Neural progenitor cell (in vitro differentiated cells): ENCODE results near the gene CIAPIN1. TPM values are rescaled to one million over a fixed set of nuclear protein-coding genes. Genes with fewer than 3 reads are reported as not detected.

ENCODE experiments used
- DNase-seq: peaks from one replicate; pipeline ENCODE4 v3.0.0-alpha.2; 2016; ENCODE audit warnings: low spot score
- H2AFZ ChIP-seq: fragments of 200-600 bp; sonication (generic); replicated peaks from 2 replicates; pipeline ENCODE4 v1.6.1; 2016; ENCODE audit warnings: antibody characterized with exemption
- H3F3A ChIP-seq: fragments of 200-600 bp; sonication (generic); 2 replicates; pipeline ENCODE4 v1.6.1; 2016; ENCODE audit warnings: antibody characterized with exemption, low read depth
- H3K27ac ChIP-seq: fragments of 200-600 bp; sonication (generic); 2 replicates; pipeline ENCODE4 v1.5.1; 2016; ENCODE audit warnings: mild to moderate bottlenecking
- H3K27me3 ChIP-seq: fragments of 200-600 bp; sonication (generic); 2 replicates; pipeline ENCODE4 v1.6.1; 2016; ENCODE audit warnings: mild to moderate bottlenecking, moderate library complexity
- H3K36me3 ChIP-seq: fragments of 200-600 bp; sonication (generic); 2 replicates; pipeline ENCODE4 v1.5.1; 2016
- H3K4me1 ChIP-seq: fragments of 200-600 bp; sonication (generic); 2 replicates; pipeline ENCODE4 v1.6.1; 2016; ENCODE audit warnings: mixed run types
- H3K4me2 ChIP-seq: fragments of 200-600 bp; sonication (generic); 2 replicates; pipeline ENCODE4 v1.6.1; 2016
- H3K4me3 ChIP-seq: fragments of 200-600 bp; sonication (generic); 2 replicates; pipeline ENCODE4 v1.5.1; 2016
- H3K79me2 ChIP-seq: fragments of 200-600 bp; sonication (generic); 2 replicates; pipeline ENCODE4 v1.6.1; 2016; ENCODE audit warnings: low read depth
- H3K9ac ChIP-seq: fragments of 200-600 bp; sonication (generic); 2 replicates; pipeline ENCODE4 v1.6.1; 2016
- H3K9me3 ChIP-seq: fragments of 200-600 bp; sonication (generic); 2 replicates; pipeline ENCODE4 v1.5.1; 2016; ENCODE audit warnings: low read depth
- H4K20me1 ChIP-seq: fragments of 200-600 bp; sonication (generic); 2 replicates; pipeline ENCODE4 v1.6.1; 2016; ENCODE audit warnings: low read depth
- H3K27ac Mint-ChIP-seq: 3 replicates; pipeline ENCODE4 v1.8.0; 2021; ENCODE audit warnings: mixed read lengths
- H3K27me3 Mint-ChIP-seq: 2 replicates; pipeline ENCODE4 v1.8.0; 2022; ENCODE audit warnings: low read depth, mild to moderate bottlenecking, inconsistent platforms, moderate library complexity, mixed read lengths; ENCODE audit not compliant: insufficient read depth
- H3K36me3 Mint-ChIP-seq: 3 replicates; pipeline ENCODE4 v1.8.0; 2021; ENCODE audit warnings: mixed read lengths
- H3K4me1 Mint-ChIP-seq: 3 replicates; pipeline ENCODE4 v1.8.0; 2021; ENCODE audit warnings: mixed read lengths
- H3K4me3 Mint-ChIP-seq: 3 replicates; pipeline ENCODE4 v1.8.0; 2021; ENCODE audit warnings: mild to moderate bottlenecking, moderate library complexity, mixed read lengths
- H3K9me3 Mint-ChIP-seq: 3 replicates; pipeline ENCODE4 v1.8.0; 2020; ENCODE audit warnings: mixed read lengths
- EZH2 ChIP-seq: fragments of 200-600 bp; sonication (generic); IDR thresholded peaks from 2 replicates; pipeline ENCODE4 v1.6.1; 2017; ENCODE audit warnings: antibody characterized with exemption, mild to moderate bottlenecking, moderate library complexity
- EZH2phosphoT487 ChIP-seq: fragments of 200-600 bp; sonication (generic); IDR thresholded peaks from 2 replicates; pipeline ENCODE4 v1.6.1; 2017; ENCODE audit warnings: antibody characterized with exemption
- total RNA-seq: library from RNA; depleted of rRNA; stranded (reverse); fragments of >200 nt; gene quantifications from 2 replicates; pipeline ENCODE4 v1.2.3, GENCODE V29; 2015; ENCODE audit warnings: low replicate concordance
- TF ChIP-seq, protein P1 (sequence below): fragments of 200-600 bp; sonication (generic); IDR thresholded peaks from 2 replicates; pipeline ENCODE4 v1.5.1; 2017; ENCODE audit warnings: antibody characterized with exemption, mild to moderate bottlenecking

CIAPIN1 gene
- total RNA-seq, 1 donor from 2014 or later = 89.2 TPM

DNA sequence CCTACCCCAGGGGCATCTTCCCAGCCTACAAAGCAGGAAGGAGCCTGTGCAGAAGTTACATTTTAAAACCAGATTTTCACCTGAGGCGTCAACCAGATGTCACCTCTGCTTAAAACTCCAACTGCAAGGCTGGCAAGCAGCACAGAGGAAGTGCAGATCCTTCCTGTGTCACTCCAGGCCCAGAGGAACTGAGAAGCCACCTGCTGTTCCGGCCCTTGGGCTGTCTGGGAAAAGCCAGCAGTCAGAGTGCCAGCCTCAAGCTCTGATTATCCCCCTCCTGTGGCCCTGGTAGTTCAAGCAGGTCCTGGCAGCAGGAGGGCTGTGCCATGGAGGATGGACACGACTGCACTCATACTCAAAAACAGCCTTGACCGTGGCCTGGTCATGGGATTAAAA, 25.5 kb upstream of the CIAPIN1 start:
- H3K4me3 Mint-ChIP-seq = no peak overlapping the region
- H3K4me1 Mint-ChIP-seq = peaks cover 14% of the 10 kb centered on the region
- TF ChIP-seq EZH2phosphoT487 = no peak
- no peak for TF ChIP-seq EZH2
- TF ChIP-seq, protein P1, sequence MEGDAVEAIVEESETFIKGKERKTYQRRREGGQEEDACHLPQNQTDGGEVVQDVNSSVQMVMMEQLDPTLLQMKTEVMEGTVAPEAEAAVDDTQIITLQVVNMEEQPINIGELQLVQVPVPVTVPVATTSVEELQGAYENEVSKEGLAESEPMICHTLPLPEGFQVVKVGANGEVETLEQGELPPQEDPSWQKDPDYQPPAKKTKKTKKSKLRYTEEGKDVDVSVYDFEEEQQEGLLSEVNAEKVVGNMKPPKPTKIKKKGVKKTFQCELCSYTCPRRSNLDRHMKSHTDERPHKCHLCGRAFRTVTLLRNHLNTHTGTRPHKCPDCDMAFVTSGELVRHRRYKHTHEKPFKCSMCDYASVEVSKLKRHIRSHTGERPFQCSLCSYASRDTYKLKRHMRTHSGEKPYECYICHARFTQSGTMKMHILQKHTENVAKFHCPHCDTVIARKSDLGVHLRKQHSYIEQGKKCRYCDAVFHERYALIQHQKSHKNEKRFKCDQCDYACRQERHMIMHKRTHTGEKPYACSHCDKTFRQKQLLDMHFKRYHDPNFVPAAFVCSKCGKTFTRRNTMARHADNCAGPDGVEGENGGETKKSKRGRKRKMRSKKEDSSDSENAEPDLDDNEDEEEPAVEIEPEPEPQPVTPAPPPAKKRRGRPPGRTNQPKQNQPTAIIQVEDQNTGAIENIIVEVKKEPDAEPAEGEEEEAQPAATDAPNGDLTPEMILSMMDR = no peak
- Histone ChIP-seq H3K27me3 (no peaks in the 10 kb centered on the region), H3K4me2 (no peak overlapping the region), H3K79me2 (no peaks in the 10 kb centered on the region), H3K9ac (no peak overlapping the region), H3K9me3 (no peaks in the 10 kb centered on the region), H3K27ac (peak overlapping the region; percentile 41), H3K36me3 (no peaks in the 10 kb centered on the region), H2AFZ (no peak overlapping the region), H3K4me1 (peaks cover 22% of the 10 kb centered on the region), H4K20me1 (peaks cover 31% of the 10 kb centered on the region), H3F3A (peaks cover 22% of the 10 kb centered on the region), H3K4me3 (no peak overlapping the region)
- DNase-seq = no peak
- H3K9me3 Mint-ChIP-seq = no peaks in the 10 kb centered on the region
- no peak overlapping the region for H3K27ac Mint-ChIP-seq
- H3K36me3 Mint-ChIP-seq = peaks cover 20% of the 10 kb centered on the region
- peaks cover 4% of the 10 kb centered on the region for H3K27me3 Mint-ChIP-seq

DNA sequence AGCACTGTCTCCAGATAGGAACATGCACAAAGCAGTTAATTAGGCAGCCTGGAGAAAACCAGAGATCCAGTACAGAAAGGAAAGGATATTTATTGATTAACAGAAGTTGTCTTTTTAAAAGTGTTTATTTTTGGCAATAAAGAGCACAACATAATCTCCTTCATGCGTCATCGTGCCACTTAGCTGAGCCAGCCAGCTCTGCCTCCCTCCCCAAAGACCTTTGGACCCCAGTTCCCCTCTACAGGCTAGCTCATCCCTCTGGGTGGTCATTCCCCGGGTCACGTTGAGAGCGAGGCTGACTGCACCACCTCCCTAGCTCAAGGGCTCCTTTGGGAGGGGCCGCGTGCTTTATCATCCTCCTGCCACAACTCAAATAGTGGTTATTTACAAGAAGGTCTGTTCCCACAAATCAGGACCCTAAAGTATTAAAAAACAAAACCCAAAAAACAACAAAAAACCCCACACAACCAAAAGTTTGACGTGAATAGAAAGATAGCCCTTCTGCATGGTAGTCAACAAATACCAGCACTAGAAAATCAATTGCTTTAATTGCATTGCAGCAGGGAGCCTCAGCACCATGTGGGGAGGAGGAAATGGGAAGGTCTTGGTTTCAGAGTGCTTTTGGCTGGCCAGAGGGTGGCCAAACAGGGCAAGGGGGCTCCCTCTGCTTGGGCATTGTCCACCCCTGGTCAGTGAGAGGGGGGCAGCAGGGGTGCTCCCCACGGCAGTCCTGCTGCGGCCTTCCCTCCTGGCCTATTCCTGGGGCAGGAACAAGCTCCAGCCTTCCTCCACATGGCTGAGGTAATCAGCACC, 24.9 kb upstream of the CIAPIN1 start:
- no peak overlapping the region for H2AFZ ChIP-seq
- Mint-ChIP-seq H3K27ac (peak overlapping the region; percentile 33), H3K27me3 (peaks cover 4% of the 10 kb centered on the region), H3K4me1 (peaks cover 8% of the 10 kb centered on the region), H3K9me3 (no peaks in the 10 kb centered on the region), H3K4me3 (peak overlapping the region; percentile 5), H3K36me3 (peaks cover 20% of the 10 kb centered on the region)
- TF ChIP-seq, protein P1 = no peak
- TF ChIP-seq EZH2phosphoT487 (no peak), EZH2 (no peak)
- no peaks in the 10 kb centered on the region for H3K36me3 ChIP-seq
- no peak overlapping the region for H3K9ac ChIP-seq
- DNase-seq = no peak
- no peak overlapping the region for H3K4me2 ChIP-seq
- H3K4me3 ChIP-seq = no peak overlapping the region
- peaks cover 31% of the 10 kb centered on the region for H4K20me1 ChIP-seq
- no peaks in the 10 kb centered on the region for H3K79me2 ChIP-seq
- H3K27me3 ChIP-seq = no peaks in the 10 kb centered on the region
- peaks cover 21% of the 10 kb centered on the region for H3F3A ChIP-seq
- peaks cover 16% of the 10 kb centered on the region for H3K4me1 ChIP-seq
- no peaks in the 10 kb centered on the region for H3K9me3 ChIP-seq
- H3K27ac ChIP-seq = peak overlapping the region; percentile 41

DNA sequence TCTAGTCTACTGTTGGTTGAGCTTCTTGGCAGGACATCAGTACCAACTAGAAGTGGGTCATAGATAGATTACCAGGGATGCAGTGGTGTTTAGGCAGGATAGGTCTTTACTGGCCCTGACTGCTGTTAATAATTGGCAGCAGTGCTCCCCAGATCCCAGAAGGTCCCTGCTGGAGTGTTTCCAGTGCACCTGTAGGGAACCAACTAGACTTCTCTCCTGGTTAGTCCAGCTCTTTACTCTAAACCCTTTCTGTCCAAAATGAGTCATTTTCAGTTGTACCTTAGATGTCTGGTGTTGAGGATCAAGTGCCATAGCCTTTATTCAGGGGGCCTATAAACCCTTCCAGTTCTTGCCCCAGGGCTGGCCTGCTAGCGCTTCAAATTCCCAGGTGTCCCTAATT, 24.0 kb upstream of the CIAPIN1 start:
- Mint-ChIP-seq H3K9me3 (no peaks in the 10 kb centered on the region), H3K36me3 (peaks cover 20% of the 10 kb centered on the region), H3K4me1 (peaks cover 6% of the 10 kb centered on the region), H3K27ac (no peak overlapping the region), H3K4me3 (no peak overlapping the region), H3K27me3 (peaks cover 4% of the 10 kb centered on the region)
- Histone ChIP-seq H3K36me3 (no peaks in the 10 kb centered on the region), H4K20me1 (peaks cover 26% of the 10 kb centered on the region), H3K4me3 (no peak overlapping the region), H3K4me2 (no peak overlapping the region), H3K4me1 (peaks cover 7% of the 10 kb centered on the region), H3K27me3 (no peaks in the 10 kb centered on the region), H3K9ac (no peak overlapping the region), H3F3A (peaks cover 15% of the 10 kb centered on the region), H3K79me2 (no peaks in the 10 kb centered on the region), H3K9me3 (no peaks in the 10 kb centered on the region), H3K27ac (no peak overlapping the region), H2AFZ (no peak overlapping the region)
- DNase-seq = no peak
- TF ChIP-seq EZH2phosphoT487 (no peak), EZH2 (no peak)
- TF ChIP-seq, protein P1 = no peak
